ENCODE results near the gene SLC35F3. TPM values are rescaled to one million over a fixed set of nuclear protein-coding genes. Genes with fewer than 3 reads are reported as not detected.

SLC35F3 gene
- total RNA-seq, 2 experiments from 2014 or later = not detected

DNA sequence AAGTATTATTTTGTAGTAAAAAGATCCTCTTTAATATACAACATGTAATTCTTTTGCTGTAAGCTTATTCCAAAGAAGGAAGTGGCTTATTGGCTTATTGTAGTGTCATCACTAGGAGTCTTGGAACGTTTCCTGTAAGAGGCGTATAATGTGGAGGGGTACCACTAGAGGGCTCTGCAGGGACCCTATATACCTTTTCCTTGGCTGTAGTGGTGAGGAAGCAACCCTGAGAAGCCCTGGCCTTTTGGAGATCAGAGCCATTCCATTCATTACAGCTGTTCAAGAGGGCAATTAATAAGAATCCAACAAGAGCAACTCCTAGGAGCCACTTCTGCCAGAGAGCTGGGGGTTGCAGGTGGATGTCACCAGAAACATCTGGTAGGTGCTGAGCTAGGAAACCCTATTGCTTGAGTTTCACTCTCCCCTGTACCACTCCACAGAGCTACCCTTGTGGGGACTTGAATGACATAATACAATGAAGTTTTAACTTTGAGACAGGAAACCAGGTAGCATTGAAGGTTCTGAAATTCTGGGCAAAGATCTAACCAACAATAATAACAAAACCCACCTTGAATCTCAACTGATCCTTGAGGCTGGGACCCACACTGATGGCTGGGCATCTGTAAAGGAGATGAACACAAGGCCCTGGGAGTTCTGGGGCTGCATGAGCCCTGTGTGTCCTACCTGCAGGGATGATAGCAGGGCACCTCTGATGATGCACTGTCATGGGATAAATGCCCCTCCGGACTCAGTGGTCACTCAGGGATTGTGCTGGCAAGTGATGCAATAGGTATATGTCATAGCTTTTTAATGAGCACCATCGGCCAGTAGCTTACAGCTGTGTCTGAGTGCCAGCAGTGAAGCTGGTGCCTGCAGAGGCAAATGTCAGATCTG, 308.5 kb downstream of the SLC35F3 start:
- Histone ChIP-seq H3K9me3 (ENCODE audit: low read length) (no peaks in the 10 kb centered on the region), H4K20me1 (ENCODE audit: insufficient read depth, low read length) (no peaks in the 10 kb centered on the region), H3K9me2 (ENCODE audit: insufficient read depth, low read length) (no peaks in the 10 kb centered on the region), H3K4me1 (ENCODE audit: insufficient read depth, low read length, poor library complexity, severe bottlenecking) (no peaks in the 10 kb centered on the region), H3K27ac (ENCODE audit: low read depth, low read length, poor library complexity, severe bottlenecking) (no peak overlapping the region), H3K4me2 (ENCODE audit: low read length) (no peak overlapping the region), H2AFZ (ENCODE audit: low read length) (no peak overlapping the region), H3K4me3 (ENCODE audit: low read depth, low read length, poor library complexity, severe bottlenecking) (no peak overlapping the region), H3K79me2 (ENCODE audit: insufficient read depth, low read depth, low read length) (no peaks in the 10 kb centered on the region), H3K36me3 (ENCODE audit: insufficient read depth, low read length) (no peaks in the 10 kb centered on the region)
- peak; percentile 15 for DNase-seq (ENCODE audit: low spot score)
- POLR2A ChIA-PET = no interaction called here
- BruUV-seq (replicated peaks) = no TSS peak
- CTCF ChIA-PET (ENCODE audit: unreplicated experiment) = interaction anchor here (0.7 kb wide), 1 partner anchor 22 kb away, joined by 3 read pairs; no protein-coding TSS in a partner anchor
- intact Hi-C loops (cut with micrococcal nuclease; ENCODE audit: unreplicated experiment) = no loop called here
- TF ChIP-seq EZH2phosphoT487 (IDR thresholded peaks at IDR 0.05; ENCODE audit: borderline replicate concordance, low read depth, low read length) = no peak
- TF ChIP-seq, protein P1, sequence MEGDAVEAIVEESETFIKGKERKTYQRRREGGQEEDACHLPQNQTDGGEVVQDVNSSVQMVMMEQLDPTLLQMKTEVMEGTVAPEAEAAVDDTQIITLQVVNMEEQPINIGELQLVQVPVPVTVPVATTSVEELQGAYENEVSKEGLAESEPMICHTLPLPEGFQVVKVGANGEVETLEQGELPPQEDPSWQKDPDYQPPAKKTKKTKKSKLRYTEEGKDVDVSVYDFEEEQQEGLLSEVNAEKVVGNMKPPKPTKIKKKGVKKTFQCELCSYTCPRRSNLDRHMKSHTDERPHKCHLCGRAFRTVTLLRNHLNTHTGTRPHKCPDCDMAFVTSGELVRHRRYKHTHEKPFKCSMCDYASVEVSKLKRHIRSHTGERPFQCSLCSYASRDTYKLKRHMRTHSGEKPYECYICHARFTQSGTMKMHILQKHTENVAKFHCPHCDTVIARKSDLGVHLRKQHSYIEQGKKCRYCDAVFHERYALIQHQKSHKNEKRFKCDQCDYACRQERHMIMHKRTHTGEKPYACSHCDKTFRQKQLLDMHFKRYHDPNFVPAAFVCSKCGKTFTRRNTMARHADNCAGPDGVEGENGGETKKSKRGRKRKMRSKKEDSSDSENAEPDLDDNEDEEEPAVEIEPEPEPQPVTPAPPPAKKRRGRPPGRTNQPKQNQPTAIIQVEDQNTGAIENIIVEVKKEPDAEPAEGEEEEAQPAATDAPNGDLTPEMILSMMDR (conservative IDR thresholded peaks at IDR 0.05; ENCODE audit: low read length) = peak; percentile 75

DNA sequence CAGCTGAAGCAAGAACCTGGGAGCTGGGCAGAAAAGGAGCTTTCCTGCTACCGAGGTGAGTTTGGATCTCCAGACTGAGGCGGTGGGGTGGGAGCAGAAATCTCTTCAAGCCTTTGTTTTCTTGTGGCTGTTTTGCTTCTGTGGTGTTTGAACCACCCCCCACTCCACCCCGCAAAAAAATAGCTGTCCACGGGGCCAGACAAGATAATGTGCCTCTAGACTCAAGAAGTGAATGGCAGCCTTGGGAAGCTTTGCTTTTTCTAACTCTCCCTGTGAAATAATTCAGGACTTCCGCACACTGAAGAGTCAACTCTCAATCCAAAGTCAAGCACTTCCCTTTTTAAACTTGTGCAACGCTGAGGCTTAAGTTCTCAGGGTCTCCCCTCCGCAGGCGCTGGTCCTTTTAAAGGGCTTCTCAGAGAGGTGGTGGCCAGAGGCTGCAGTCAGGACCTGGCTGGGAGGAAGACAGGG, 309.2 kb downstream of the SLC35F3 start:
- no peak overlapping the region for H2AFZ ChIP-seq (ENCODE audit: low read length)
- no TSS peak for BruUV-seq (replicated peaks)
- POLR2A ChIA-PET = no interaction called here
- DNase-seq (ENCODE audit: low spot score) = no peak
- no peaks in the 10 kb centered on the region for H3K79me2 ChIP-seq (ENCODE audit: insufficient read depth, low read depth, low read length)
- no peak overlapping the region for H3K4me3 ChIP-seq (ENCODE audit: low read depth, low read length, poor library complexity, severe bottlenecking)
- TF ChIP-seq EZH2phosphoT487 (IDR thresholded peaks at IDR 0.05; ENCODE audit: borderline replicate concordance, low read depth, low read length) = no peak
- TF ChIP-seq, protein P1 (conservative IDR thresholded peaks at IDR 0.05; ENCODE audit: low read length) = no peak
- no peak overlapping the region for H3K27ac ChIP-seq (ENCODE audit: low read depth, low read length, poor library complexity, severe bottlenecking)
- CTCF ChIA-PET (ENCODE audit: unreplicated experiment) = no interaction called here
- no peaks in the 10 kb centered on the region for H3K9me3 ChIP-seq (ENCODE audit: low read length)
- no peaks in the 10 kb centered on the region for H3K9me2 ChIP-seq (ENCODE audit: insufficient read depth, low read length)
- H3K4me1 ChIP-seq (ENCODE audit: insufficient read depth, low read length, poor library complexity, severe bottlenecking) = no peaks in the 10 kb centered on the region
- no peaks in the 10 kb centered on the region for H4K20me1 ChIP-seq (ENCODE audit: insufficient read depth, low read length)
- no peaks in the 10 kb centered on the region for H3K36me3 ChIP-seq (ENCODE audit: insufficient read depth, low read length)
- no peak overlapping the region for H3K4me2 ChIP-seq (ENCODE audit: low read length)
- intact Hi-C loops (cut with micrococcal nuclease; ENCODE audit: unreplicated experiment) = no loop called here
